COR-L47 (cell line): ENCODE measurements around the gene TMSB15C.

Source experiments
- DNase-seq: peaks from one replicate; lab custom pipeline; 2025; lab: John Stamatoyannopoulos, UW

TMSB15C gene

GRCh38 chrX:104045642-104046041, 30.4 kb downstream of the TMSB15C start:
- DNase-seq, result no peak

GRCh38 chrX:104041003-104041402, 35.0 kb downstream of the TMSB15C start:
- no peak for DNase-seq

GRCh38 chrX:104039689-104040505, 36.1 kb downstream of the TMSB15C start, which contains the start of gene H2BW2:
TSS of gene H2BW2 (plus strand) at chrX:104039956. CDS start at chrX:104039995, 39 bp downstream.
- no peak for DNase-seq
